ENCODE measurements around the gene MPO.

The MPO gene

DNA sequence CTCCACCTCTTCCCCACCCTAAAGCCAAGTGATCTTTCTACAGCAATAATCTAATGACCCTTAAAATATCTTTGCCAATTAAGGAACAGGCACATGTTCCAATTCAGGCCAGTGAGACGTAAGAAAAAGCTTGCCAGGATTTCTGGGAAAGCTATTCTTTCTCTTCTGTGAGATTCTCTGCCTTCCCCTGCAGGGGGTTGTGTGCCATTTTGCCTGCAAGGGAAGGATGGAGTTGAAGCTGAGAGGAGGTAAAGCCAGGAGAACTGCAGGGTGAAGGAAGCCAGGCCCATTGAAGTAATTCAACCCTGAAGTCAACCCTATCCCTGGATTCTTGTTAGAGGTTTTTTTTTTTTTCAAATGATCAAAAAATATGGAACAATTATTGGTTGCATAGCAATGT lies 51.4 kb downstream of the MPO start:
- FAIRE-seq = no peak

GRCh38 chr17:58228679-58229078 lies 52.1 kb downstream of the MPO start:
- no peak for FAIRE-seq

- FAIRE-seq = no peak
These were observed 53.0 kb downstream of the MPO start for GRCh38 chr17:58227733-58228132.

- no peak for FAIRE-seq
These were observed 56.4 kb downstream of the MPO start for GRCh38 chr17:58224315-58224714.

Measured in G401.6 (cell line).